OCI-LY7 (cell line): ENCODE data around the gene ASIC2.

Experiments
- EZH2phosphoT487 ChIP-seq: fragments of 200-600 bp; sonication (generic); IDR thresholded peaks from 2 replicates; pipeline ENCODE4 v1.6.1; 2018; ENCODE audit warnings: low read depth, borderline replicate concordance, mild to moderate bottlenecking, mixed run types, antibody characterized with exemption, low read length, moderate library complexity, mixed read lengths
- TF ChIP-seq, protein P1 (sequence below): fragments of 200-600 bp; sonication (generic); conservative IDR thresholded peaks from 2 replicates; pipeline ENCODE4 v1.5.1; 2014; ENCODE audit warnings: mild to moderate bottlenecking, antibody characterized with exemption, low read length, moderate library complexity, mixed read lengths

GRCh38 chr17:33120103-33120502, 173.0 kb downstream of the ASIC2 start:
- TF ChIP-seq, protein P1, sequence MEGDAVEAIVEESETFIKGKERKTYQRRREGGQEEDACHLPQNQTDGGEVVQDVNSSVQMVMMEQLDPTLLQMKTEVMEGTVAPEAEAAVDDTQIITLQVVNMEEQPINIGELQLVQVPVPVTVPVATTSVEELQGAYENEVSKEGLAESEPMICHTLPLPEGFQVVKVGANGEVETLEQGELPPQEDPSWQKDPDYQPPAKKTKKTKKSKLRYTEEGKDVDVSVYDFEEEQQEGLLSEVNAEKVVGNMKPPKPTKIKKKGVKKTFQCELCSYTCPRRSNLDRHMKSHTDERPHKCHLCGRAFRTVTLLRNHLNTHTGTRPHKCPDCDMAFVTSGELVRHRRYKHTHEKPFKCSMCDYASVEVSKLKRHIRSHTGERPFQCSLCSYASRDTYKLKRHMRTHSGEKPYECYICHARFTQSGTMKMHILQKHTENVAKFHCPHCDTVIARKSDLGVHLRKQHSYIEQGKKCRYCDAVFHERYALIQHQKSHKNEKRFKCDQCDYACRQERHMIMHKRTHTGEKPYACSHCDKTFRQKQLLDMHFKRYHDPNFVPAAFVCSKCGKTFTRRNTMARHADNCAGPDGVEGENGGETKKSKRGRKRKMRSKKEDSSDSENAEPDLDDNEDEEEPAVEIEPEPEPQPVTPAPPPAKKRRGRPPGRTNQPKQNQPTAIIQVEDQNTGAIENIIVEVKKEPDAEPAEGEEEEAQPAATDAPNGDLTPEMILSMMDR: no peak
- no peak for TF ChIP-seq EZH2phosphoT487
